Fibroblast of skin of left biceps (primary cell): ENCODE data around the gene MAFG.

Experiments used
- DNase-seq, 2 experiments: peaks; one replicate each; pipeline ENCODE4 v3.0.0-alpha.2; 2013; ENCODE audit warnings: low read depth in 2 of 2

The MAFG gene

DNA sequence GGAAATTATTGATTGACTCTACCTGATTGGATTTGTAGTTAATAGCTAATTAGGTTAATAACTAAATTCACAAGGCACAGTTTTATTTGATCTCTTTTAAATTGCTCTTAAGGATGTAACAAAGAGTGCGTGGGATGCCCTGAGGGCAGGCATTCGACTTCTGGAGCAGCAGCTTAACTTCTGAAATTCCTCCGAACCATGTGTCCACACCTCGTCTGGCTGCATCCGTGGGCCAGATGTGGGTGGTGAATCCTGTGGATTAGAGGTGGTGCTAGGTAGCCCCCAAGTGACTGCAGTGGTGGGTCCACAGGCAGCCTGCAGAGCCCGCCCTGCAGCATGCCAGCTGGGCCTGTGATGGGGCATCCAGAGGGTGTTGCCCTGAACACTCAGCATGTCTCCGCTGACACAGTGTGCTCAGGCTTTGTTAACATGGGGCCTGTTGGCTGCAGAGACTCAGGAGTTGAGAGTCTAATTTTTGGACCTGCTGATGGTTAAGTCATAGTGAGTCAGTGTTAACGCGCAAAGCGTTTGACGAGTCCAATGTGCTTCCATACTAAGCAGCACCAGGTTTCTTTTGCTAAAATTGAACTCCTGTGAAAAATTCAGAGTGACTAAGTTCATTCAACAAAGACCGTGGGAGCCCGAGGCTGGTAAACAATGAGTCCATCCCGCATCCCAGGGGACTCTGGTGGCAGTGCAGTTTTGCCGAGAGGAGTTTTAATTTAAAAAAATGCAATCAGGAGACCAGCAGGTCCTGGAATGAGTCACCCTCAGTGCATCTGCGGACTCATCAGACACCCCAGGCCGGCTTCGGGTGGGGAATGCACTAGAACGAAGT, 29.3 kb downstream of the MAFG start:
- DNase-seq: peak; percentile 49 to 56

DNA sequence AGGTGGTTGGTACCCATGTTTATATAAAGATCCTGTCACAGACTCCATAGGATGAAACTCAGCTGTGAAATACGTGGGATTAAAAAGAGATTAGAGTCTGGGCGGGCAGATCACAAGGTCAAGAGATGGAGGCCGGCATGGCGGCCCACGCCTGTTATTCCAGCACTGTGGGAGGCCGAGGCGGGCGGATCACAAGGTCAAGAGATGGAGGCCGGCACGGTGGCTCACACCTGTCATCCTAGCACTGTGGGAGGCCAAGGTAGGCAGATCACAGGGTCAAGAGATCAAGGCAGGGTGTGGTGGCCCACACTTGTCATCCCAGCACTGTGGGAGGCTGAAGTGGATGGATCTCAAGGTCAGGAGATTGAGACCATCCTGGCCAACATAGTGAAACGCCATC, 32.1 kb downstream of the MAFG start:
- DNase-seq: no peak

- no peak for DNase-seq
These were observed 36.3 kb downstream of the MAFG start for GRCh38 chr17:81891303-81891552.

- no peak for DNase-seq
These were observed 36.9 kb downstream of the MAFG start for GRCh38 chr17:81890447-81891302.

GRCh38 chr17:81889602-81890001, 37.9 kb downstream of the MAFG start:
- no peak for DNase-seq

DNA sequence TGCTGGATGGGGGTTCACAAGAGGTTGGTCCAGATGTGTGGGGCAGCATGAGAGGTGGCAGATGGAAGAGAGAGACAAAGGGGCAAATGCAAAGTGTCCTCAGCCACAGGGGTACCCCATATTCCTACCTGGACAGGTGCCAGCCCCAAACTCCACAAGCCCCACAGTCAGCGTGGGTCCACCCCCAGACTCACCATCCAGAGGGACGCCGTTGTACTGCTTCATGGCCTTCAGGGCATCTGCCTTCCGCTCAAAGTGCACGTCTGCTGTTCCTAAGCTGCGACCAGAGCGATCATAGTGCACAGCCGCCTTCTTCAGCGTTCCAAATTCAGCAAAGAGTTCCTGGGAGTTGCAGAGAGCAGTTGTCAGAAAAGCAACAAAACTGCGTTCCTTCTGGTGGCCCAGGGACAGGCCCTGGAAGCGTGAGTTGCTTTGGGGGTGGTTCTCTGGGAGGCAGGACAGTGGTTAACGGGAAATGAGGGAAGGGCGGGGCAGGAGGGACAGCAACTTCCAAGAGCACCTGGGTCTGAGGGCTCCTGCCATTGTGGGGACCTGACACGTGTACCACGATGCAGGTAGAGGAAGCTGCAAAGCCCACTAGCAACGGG, 38.4 kb downstream of the MAFG start:
- no peak for DNase-seq

- DNase-seq: no peak
These were observed 39.2 kb downstream of the MAFG start for GRCh38 chr17:81888105-81888987.

GRCh38 chr17:81885869-81886548, 41.5 kb downstream of the MAFG start:
- DNase-seq: no peak

DNA sequence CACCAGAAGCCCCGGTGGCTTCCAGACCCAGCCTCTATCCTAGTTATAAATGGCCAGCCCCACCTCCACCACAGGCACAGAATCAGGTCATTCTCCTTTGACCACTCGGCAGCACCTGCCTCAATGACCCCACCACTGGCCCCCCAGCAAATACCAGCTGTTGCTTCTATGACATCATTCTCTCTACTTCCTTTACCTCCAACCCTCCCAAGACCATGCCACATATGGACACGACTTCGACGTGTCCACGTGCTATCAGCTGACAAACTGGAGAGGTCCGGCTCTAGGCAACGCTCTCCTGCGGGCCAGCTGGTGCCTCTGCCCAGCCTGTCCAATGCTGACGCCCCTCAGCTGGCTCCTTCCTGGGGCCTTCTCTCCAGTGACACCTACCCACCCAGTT, 42.1 kb downstream of the MAFG start:
- no peak for DNase-seq

DNA sequence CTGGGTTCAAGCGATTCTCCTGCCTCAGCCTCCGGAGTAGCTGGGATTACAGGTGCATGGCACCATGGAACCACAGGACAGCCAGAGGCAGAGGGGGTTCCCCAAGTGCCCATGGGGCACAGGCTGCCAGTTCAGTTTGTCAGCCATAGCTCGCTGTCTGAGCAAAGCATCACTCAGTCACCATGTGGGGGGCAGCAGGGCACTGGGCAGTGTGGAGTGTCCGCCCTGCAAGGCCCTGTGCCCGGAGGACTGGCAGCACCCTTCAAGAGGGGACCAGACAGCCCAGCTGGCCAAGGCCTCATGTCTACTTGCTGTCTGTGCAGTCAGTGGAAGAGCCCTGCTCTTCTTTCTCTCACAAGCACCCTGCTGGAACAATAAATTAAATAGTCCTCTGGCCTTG, 42.6 kb downstream of the MAFG start:
- DNase-seq: no peak

- DNase-seq: no peak
These were observed 43.0 kb downstream of the MAFG start for GRCh38 chr17:81884520-81884919.

DNA sequence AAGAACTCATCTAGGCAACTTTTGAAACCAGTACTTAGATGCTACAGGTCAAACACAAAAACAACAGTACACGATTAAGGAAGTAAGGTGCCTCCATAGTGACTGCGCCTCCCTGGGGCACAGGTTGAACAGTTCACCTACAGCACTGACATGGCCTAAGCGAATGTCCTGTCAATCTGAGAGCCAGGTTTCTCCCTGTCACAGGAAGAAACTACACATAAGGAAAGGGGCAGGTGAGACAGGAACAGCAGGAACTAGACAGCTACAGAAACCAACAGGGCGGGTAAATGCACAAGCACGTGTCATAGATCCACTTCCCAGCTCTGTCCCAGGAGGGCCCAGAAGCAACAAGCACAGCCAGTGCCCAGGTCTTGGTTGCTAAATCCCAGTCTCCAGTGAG, 48.4 kb downstream of the MAFG start:
- DNase-seq: no peak

DNA sequence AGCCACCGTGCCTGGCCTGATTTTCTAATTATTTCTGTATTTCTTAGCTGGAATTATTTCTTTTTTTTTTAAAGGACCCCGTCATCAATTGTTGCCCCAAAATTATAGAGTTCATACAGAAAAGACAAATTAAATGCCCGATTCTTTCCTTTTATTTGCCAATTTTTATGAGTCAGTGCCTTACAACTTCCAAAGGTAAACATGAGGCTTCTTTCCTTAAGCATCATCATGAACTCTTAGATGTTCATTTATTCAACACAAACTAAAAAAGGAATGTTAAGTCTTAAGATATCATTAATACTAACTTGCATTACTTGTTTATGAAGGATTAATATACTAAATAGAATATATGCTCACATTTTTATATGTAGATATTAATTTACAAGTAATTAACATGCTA, 49.2 kb downstream of the MAFG start:
- no peak for DNase-seq

- DNase-seq: no peak
These were observed 50.0 kb downstream of the MAFG start for GRCh38 chr17:81877569-81877968.

DNA sequence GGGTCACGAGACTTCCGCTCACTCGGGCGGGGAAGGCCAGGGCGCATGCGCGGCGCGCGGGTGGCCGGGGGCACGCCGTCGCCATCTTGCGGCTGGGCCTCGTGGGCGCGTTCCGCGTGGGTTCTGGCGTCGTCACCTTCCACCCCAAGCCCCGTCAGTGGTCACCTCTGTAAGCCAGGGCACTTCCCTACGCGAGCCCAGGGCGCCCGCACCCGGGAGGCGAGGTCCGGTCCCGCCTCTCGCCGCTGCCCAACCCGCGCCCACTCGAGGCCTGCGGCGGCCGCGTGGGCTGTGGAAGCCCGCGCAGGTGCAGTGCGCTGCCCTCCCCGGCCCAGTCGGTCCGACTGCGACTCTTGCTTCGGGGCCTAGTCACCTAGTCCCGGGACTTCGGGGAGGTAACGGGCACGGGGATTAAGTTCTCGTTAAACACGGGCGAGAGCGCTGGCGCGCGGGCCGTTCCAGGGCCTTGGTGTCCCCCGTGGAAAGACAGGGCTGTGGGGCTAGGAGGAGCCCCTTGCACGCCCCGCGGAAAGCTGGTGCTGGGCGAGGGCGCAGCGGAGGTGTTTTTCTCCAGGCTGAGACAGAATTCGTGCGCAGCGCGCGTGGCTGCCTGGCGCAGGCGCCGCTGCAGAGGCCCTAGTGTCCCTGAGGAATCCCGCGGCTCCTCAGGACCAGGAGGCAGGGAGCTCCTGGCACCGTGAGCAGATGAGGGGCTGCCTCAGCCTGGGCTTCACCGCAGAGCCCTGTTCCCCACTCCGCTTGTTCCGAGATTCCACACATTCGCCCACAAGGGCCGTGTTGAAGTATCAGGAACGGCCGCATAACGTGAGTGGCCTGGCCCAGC, 55.9 kb downstream of the MAFG start:
- peak; percentile 70 for DNase-seq

DNA sequence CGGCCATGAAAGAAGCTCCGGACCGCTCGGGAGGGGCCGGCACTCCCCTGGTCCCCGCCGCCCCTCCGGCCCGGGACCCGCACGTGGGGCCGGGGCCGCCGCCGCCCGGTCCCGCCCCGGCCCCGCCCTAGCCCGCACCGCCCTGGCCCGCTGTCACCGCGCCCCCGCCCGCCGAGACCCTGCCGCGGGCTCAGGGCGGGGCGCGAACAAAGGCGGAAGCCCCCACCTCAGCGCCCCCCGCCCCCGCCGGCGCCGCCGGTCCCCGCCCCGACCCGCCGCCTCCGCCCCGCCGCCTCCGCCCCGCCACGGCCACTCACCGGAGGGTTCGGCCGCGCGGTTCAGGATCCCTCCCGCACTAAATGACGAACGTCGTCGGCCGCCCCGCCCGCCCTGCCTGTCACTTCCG, 56.6 kb downstream of the MAFG start, which contains the start of gene ARHGDIA:
ARHGDIA (minus strand) TSS at position 357 of the 406 bp plus-strand sequence. CDS start 1,407 bp downstream, outside the sequence.
- DNase-seq: no peak

DNA sequence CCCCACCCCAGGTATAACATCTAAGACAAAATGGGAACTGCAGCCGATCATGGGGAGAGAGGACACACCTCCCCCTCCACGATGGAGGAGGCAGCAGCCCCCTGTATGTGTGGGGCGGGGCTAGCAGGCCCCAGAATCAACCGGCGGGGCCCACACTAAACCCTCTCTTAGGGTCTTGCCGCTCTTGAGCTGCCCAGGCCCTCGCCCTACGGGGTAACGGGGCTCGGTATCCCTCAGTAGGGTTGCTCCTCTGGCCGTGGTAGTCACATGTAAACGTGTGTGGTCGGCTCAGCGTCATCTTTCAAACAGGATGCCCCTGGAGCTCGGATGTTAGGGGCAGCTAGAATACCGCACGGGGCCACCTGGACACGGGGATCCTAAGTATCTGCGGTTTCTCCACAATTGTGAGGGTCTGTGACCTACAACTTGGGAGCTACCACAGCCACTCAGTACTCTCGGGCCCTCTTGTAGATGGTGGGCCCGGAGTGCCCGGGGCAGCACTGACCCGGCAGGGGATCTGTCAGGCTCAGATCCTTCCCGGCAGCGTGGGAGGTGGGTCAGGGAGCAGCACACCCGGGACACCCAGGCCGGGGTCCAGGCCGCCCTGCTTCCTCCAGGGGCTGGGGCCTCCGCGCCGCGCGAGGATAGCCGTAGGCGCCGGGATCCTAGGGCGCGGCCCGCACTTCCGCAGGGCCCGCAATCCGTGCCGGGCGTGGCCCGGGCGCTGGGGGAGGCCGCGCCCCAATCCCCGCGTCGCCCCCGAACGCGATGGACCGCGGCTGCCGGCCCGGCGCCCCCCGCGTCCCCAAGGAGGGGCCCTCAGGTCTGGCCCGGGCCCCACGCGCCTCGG, 57.2 kb downstream of the MAFG start:
- DNase-seq: no peak

DNA sequence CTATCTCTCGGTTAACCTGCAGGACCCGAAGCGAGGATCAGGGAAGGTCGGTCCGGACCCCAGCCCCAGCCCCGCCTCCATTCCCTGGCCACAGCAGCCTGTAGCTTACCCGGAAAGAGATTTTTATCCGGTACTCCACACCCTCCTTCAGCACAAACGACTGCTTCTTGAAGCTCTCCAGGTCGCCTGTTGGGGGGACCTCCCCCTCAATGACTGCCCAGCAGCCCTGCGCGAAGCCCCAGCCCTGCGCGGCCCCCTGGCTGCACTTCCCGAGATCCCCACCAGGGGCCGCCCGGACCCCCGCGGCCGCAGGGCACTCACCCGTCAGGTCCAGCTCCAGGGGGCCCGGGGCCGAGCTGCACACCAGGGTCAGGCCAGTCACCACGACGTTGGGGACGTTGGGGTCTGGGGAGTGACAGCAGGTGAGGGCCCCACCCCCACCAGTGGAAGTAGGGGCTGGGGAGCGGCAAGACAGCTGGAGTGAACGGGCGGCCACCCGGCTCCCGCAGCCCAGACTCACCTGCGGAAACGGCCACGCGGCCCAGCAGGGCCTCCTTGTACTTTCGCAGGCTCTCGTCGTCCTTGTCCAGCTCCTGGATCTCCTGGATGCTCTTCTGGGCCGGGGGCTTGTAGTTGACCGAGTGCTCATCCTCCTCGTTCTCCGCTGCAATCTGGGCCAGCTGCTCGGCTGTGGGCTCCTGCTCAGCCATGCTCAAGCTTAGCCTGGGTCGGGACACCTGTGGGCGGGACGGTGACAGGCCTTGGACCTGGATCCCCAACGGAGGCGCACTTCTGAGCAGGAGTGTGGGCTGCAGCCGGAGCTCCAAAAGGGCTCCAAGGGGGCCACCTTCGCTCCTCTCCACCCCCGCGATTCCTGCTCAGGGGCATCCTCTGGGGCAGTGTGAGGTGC, 58.1 kb downstream of the MAFG start:
- DNase-seq: no peak
